GM12892 (cell line): Measurements from ENCODE around the gene PNPLA1.

Source experiments
- POLR2A ChIP-seq: IDR thresholded peaks from 2 replicates; pipeline ENCODE4 v1.6.1; 2011; ENCODE audit warnings: low read depth, low read length, control low read depth
- POLR2AphosphoS5 ChIP-seq: IDR thresholded peaks from 2 replicates; pipeline ENCODE4 v1.6.1; 2011; ENCODE audit warnings: low read depth, low read length, control low read depth
- TAF1 ChIP-seq: IDR thresholded peaks from 2 replicates; pipeline ENCODE4 v1.6.1; 2011; ENCODE audit warnings: low read depth, mild to moderate bottlenecking, control low read depth, low read length, borderline replicate concordance

DNA sequence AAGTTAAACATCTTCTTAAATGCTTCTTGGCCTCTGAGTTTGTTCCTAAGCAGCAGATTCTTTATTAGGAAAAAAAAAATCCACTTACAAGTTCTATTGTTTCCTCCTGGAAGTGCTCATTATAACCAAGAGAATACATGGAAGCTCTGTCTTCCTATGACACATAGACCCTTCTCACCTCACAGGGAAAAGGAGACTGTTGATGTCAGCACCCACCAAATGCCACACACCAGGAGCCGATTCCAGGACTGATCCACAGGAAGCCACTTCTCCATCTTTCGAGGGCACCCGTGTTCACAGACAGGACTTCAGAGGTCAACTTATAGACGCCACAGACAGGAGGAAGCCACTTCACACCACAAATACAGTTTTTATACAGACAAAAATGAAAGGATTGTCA lies 80.2 kb downstream of the PNPLA1 start:
- no peak for TF ChIP-seq POLR2A
- TF ChIP-seq POLR2AphosphoS5 = no peak
- no peak for TF ChIP-seq TAF1
